ENCODE results near the gene TIMM13. TPM values are rescaled to one million over a fixed set of nuclear protein-coding genes. Genes with fewer than 3 reads are reported as not detected.

TIMM13 gene
- total and polyA plus RNA-seq, 2 of the 8 experiments (the other 6 are each of a cell fraction or from before 2014, with no cell fraction given) = 270 to 275 TPM

DNA sequence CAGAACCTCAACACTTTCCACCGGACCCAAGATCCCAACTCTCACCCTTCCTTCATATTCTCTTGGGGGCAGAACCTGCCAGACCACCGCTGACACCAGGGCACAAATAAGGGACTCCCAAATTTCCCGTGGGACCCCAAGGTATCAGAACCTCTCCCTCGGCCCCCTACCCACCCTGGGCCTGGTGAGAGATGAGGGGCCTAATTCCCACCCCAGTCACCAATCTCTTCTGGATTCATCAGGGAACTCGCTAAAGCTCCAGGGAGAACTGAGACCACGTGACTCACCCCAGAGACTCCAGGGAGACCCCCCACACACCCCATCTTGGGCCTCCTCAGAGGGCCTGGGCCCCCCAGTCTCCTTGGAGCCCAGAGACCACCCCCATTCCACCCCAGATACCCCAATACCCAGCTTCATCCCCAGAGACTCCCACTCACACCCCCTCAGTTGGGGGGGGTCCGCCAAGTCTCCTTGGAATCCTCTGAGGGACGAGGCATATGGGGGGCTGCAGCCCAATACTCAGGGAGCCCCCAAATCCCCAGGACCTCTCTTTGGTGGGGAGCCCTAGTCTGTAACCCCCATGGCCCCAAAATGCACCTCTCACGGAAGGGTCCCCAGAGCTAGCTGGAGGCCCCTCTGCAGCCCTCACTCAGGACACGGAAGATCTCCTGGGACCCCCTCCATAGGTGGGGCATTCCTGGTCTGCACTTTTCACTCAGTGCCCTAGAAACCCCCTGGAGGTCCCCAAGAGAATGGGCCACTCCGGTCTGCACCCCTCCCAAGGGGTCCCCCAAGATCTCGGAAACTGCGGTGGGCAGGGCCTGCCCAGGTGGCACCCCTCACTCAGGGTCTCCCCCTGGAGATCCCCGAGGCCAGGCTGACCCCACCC is 27.8 kb upstream of the TIMM13 start:
- CTCF ChIA-PET (ENCODE audit: partially characterized antibody) = interaction anchor here (0.8 to 3.8 kb wide), 4 partner anchors 8 to 159 kb away, joined by 3 to 15 read pairs (median 4); no protein-coding TSS in a partner anchor

More for the DNA sequence above, 27.8 kb upstream of the TIMM13 start:
- H4K5ac ChIP-seq (ENCODE audit: insufficient read length, low read depth, low read length) = no peak overlapping the region
- H3K27ac ChIP-seq (ENCODE audit: low read depth, low read length) = no peak overlapping the region
- peaks cover 29 to 30% of the 10 kb centered on the region in 2 experiments for H4K20me1 ChIP-seq (replicated peaks in 1 of 2; ENCODE audit: control insufficient read depth in 1 of 2, insufficient read depth in 2 of 2, low read length in 2 of 2)
- H3K36me3 ChIP-seq (ENCODE audit: control insufficient read depth in 2 of 4, insufficient read depth in 4 of 4, low read length in 3 of 4) = no peaks in the 10 kb centered on the region
- H2AK5ac ChIP-seq (ENCODE audit: low read depth, low read length) = no peak overlapping the region
- no peak overlapping the region; the same call in 1 of the 2 replicates for H3K18ac ChIP-seq (ENCODE audit: extremely low read depth, low read length)
- no peak overlapping the region for H4K91ac ChIP-seq (replicated peaks; ENCODE audit: insufficient read length, low read length)
- peaks cover 25 to 62% of the 10 kb centered on the region in 2 experiments for H3K79me2 ChIP-seq (ENCODE audit: control insufficient read depth in 1 of 2, insufficient read depth in 2 of 2, low read length in 2 of 2)
- no peak overlapping the region for H2BK120ac ChIP-seq (replicated peaks; ENCODE audit: low read depth, low read length)
- 0 out of 2 replicates have a peak overlapping the region, but pooled peaks have one; percentile 14 for H4K8ac ChIP-seq (ENCODE audit: extremely low read depth, insufficient read depth, low read length)
- POLR2A ChIA-PET (ENCODE audit: partially characterized antibody) = interaction anchor here (0.6 to 6.4 kb wide), 10 partner anchors 8 to 147 kb away, joined by 3 to 76 read pairs (median 8); partner anchors contain the start of genes GADD45B and TIMM13
- H3K23me2 ChIP-seq (ENCODE audit: low read depth, low read length) = no peaks in the 10 kb centered on the region
- H3K23ac ChIP-seq (ENCODE audit: insufficient read length) = no peak overlapping the region
- H3K27me3 ChIP-seq (replicated peaks in 1 of 4; ENCODE audit: control insufficient read depth in 3 of 4, extremely low read depth in 1 of 4, insufficient read depth in 3 of 4, low read length in 3 of 4) = no peaks in the 10 kb centered on the region
- H3K4me2 ChIP-seq (ENCODE audit: insufficient read depth in 1 of 2, low read depth in 2 of 2, low read length in 2 of 2) = peak overlapping the region; percentile 81
- no peak for FAIRE-seq
- no peak overlapping the region for H2BK12ac ChIP-seq (ENCODE audit: low read depth, low read length)
- no peak overlapping the region for H2BK5ac ChIP-seq (ENCODE audit: low read depth, low read length)
- no peaks in the 10 kb centered on the region for H3K9me3 ChIP-seq (ENCODE audit: insufficient read depth in 2 of 2, low read depth in 1 of 2, low read length in 1 of 2)
- no peak overlapping the region for H3K4ac ChIP-seq (replicated peaks; ENCODE audit: insufficient read length, low read depth, low read length)
- TF ChIP-seq EGR1 (IDR thresholded peaks at IDR 0.05; ENCODE audit: borderline replicate concordance, low read depth, low read length) (no peak), SIN3A (conservative IDR thresholded peaks at IDR 0.05 in 1 of 2, IDR thresholded peaks at IDR 0.05 in 1 of 2; ENCODE audit: low read depth in 1 of 2, low read length in 2 of 2) (0 out of 4 replicates have a peak, but pooled peaks of 1 of the 2 experiments have one; percentile 27)
- DNase-seq (ENCODE audit: low read depth in 1 of 2, low spot score in 2 of 2) = no peak
- peaks cover 9% of the 10 kb centered on the region for H3K79me1 ChIP-seq (ENCODE audit: low read depth, low read length)
- no peak overlapping the region for H3K14ac ChIP-seq (ENCODE audit: insufficient read length)
- no peak overlapping the region for H3K56ac ChIP-seq (replicated peaks; ENCODE audit: insufficient read length, low read depth, low read length)
- peak overlapping the region; percentile 17 to 99 (median 74); a peak in 5 of 7 replicates for H3K9ac ChIP-seq (replicated peaks in 1 of 4; ENCODE audit: extremely low read depth in 1 of 4, low read depth in 3 of 4, low read length in 3 of 4)
- H2BK20ac ChIP-seq (ENCODE audit: low read length) = no peak overlapping the region
- H2AFZ ChIP-seq (ENCODE audit: low read length) = no peak overlapping the region
- 67% methylated on average over 14 of the region's 14 CpGs; no CpG with 5 or more reads in 1 of the 2 experiments for WGBS, 2 experiments (ENCODE audit: extremely low coverage in 1 of 2, insufficient coverage in 1 of 2, insufficient read length in 1 of 2, insufficient replicate concordance in 2 of 2, low coverage in 1 of 2, low lambda C conversion rate in 2 of 2, missing lambda C conversion rate in 1 of 2)
- H2BK15ac ChIP-seq (ENCODE audit: low read length) = no peak overlapping the region
- peaks cover 0 to 5% (median 3%) of the 10 kb centered on the region in 4 experiments; a peak in 5 of 7 replicates for H3K4me1 ChIP-seq (replicated peaks in 1 of 4; ENCODE audit: control insufficient read depth in 3 of 4, insufficient read depth in 4 of 4, low read length in 3 of 4)
- peak overlapping the region; percentile 83 to 100 (median 85) for H3K4me3 ChIP-seq (ENCODE audit: extremely low read depth in 1 of 4, insufficient read depth in 2 of 4, low read depth in 3 of 4, low read length in 4 of 4)

Measured in H1 (cell line).